A673 (cell line): ENCODE data around the gene TMEM144. TPM values are rescaled to one million over a fixed set of nuclear protein-coding genes. Genes with fewer than 3 reads are reported as not detected.

Source experiments
- BruUV-seq: library from RNA; stranded (reverse); fragments of 400-500 nt; replicated peaks from 2 replicates; lab custom pipeline; 2021; lab: Mats Ljungman, UMichigan
- CTCF ChIA-PET: fragments of 300-600 bp; sonication (Branson Sonifier 250); formaldehyde crosslinking; loops from one replicate; lab custom pipeline; 2022; ENCODE audit warnings: antibody characterized with exemption; lab: Charles Lee
- POLR2A ChIA-PET: fragments of 300-600 bp; sonication (Branson Sonifier 250); formaldehyde crosslinking; loops from one replicate; lab custom pipeline; 2022; ENCODE audit warnings: antibody characterized with exemption; ENCODE audit not compliant: low non-redundant PET; lab: Charles Lee
- DNase-seq: peaks from one replicate; pipeline ENCODE4 v3.0.0-alpha.2; 2015; ENCODE audit warnings: low spot score
- H3K27ac ChIP-seq: fragments of 200-600 bp; sonication (generic); 2 replicates; pipeline ENCODE4 v1.5.1; 2016; ENCODE audit warnings: mixed run types, low read depth, mild to moderate bottlenecking, mixed read lengths, antibody characterized with exemption, low read length; ENCODE audit not compliant: poor library complexity, severe bottlenecking
- H3K27me3 ChIP-seq: fragments of 200-600 bp; sonication (generic); replicated peaks from 2 replicates; pipeline ENCODE4 v1.6.1; 2017; ENCODE audit warnings: mixed run types, low read depth, mild to moderate bottlenecking, mixed read lengths, antibody characterized with exemption, low read length; ENCODE audit not compliant: insufficient read depth, poor library complexity
- H3K36me3 ChIP-seq: fragments of 200-600 bp; sonication (generic); 2 replicates; pipeline ENCODE4 v1.6.1; 2016; ENCODE audit warnings: mixed run types, mild to moderate bottlenecking, mixed read lengths, antibody characterized with exemption, low read length; ENCODE audit not compliant: insufficient read depth, poor library complexity, severe bottlenecking
- H3K4me1 ChIP-seq: fragments of 200-600 bp; sonication (generic); 2 replicates; pipeline ENCODE4 v1.6.1; 2017; ENCODE audit warnings: mixed run types, mild to moderate bottlenecking, mixed read lengths, antibody characterized with exemption, low read length; ENCODE audit not compliant: insufficient read depth, poor library complexity, severe bottlenecking
- H3K4me3 ChIP-seq: fragments of 200-600 bp; sonication (generic); 2 replicates; pipeline ENCODE4 v1.5.1; 2016; ENCODE audit warnings: low read depth, mixed run types, mild to moderate bottlenecking, mixed read lengths, low read length; ENCODE audit not compliant: poor library complexity, severe bottlenecking
- H3K9me3 ChIP-seq: fragments of 200-600 bp; sonication (generic); 2 replicates; pipeline ENCODE4 v1.6.1; 2016; ENCODE audit warnings: mixed run types, low read depth, mild to moderate bottlenecking, mixed read lengths, antibody characterized with exemption, low read length; ENCODE audit not compliant: poor library complexity, severe bottlenecking
- CTCF ChIP-seq: fragments of 300-800, 200-600 bp; sonication (generic); conservative IDR thresholded peaks from 2 replicates; pipeline ENCODE4 v1.5.1; 2017; ENCODE audit warnings: low read depth, mild to moderate bottlenecking, antibody characterized with exemption, low read length, moderate library complexity, mixed read lengths
- EZH2 ChIP-seq: fragments of 200-600 bp; sonication (generic); IDR thresholded peaks from 2 replicates; pipeline ENCODE4 v1.6.1; 2017; ENCODE audit warnings: borderline replicate concordance, low read depth, mild to moderate bottlenecking, mixed read lengths, antibody characterized with exemption, low read length; ENCODE audit not compliant: poor library complexity, severe bottlenecking
- intact Hi-C: fragments of 100-400 bp; cut with micrococcal nuclease; formaldehyde crosslinking; loops from one replicate; pipeline ENCODE4 v1.10.0; 2022; ENCODE audit not compliant: unreplicated experiment
- total RNA-seq: library from RNA; stranded (reverse); gene quantifications from 2 replicates; pipeline ENCODE4 v1.2.3, GENCODE V29; 2021

The TMEM144 gene
- total RNA-seq, 1 experiment from 2014 or later, result 4.0 TPM

GRCh38 chr4:158166701-158167100, 43.6 kb upstream of the TMEM144 start:
- POLR2A ChIA-PET, result no interaction called here
- intact Hi-C loops, result no loop called here
- no peak overlapping the region for H3K27ac ChIP-seq
- CTCF ChIA-PET, result no interaction called here
- no TSS peak for BruUV-seq
- no peak for TF ChIP-seq EZH2
- TF ChIP-seq CTCF, result no peak; the same call in 1 of the 2 replicates
- no peak overlapping the region for H3K4me3 ChIP-seq
- H3K36me3 ChIP-seq, result no peaks in the 10 kb centered on the region
- H3K4me1 ChIP-seq, result peaks cover 29% of the 10 kb centered on the region
- no peak for DNase-seq
- H3K27me3 ChIP-seq, result no peaks in the 10 kb centered on the region
- no peaks in the 10 kb centered on the region for H3K9me3 ChIP-seq

GRCh38 chr4:158168606-158169005, 41.7 kb upstream of the TMEM144 start:
- H3K4me3 ChIP-seq, result no peak overlapping the region
- POLR2A ChIA-PET, result no interaction called here

GRCh38 chr4:158169506-158169905, 40.8 kb upstream of the TMEM144 start:
- intact Hi-C loops, result no loop called here
- no peaks in the 10 kb centered on the region for H3K9me3 ChIP-seq
- no peaks in the 10 kb centered on the region for H3K36me3 ChIP-seq
- peak overlapping the region; percentile 71 for H3K27ac ChIP-seq
- no peak for DNase-seq
- POLR2A ChIA-PET, result interaction anchor here (0.6 kb wide), 2 partner anchors 163 to 579 kb away, joined by 3 to 4 read pairs; no protein-coding TSS in a partner anchor
- CTCF ChIA-PET, result no interaction called here
- BruUV-seq, result no TSS peak
- H3K4me1 ChIP-seq, result peaks cover 27% of the 10 kb centered on the region
- TF ChIP-seq CTCF (no peak), EZH2 (no peak)
- peak overlapping the region; percentile 29 for H3K4me3 ChIP-seq
- H3K27me3 ChIP-seq, result no peaks in the 10 kb centered on the region

More at GRCh38 chr4:158168606-158169005, 41.7 kb upstream of the TMEM144 start:
- BruUV-seq, result no TSS peak
- CTCF ChIA-PET, result no interaction called here
- Histone ChIP-seq H3K27me3 (no peaks in the 10 kb centered on the region), H3K9me3 (no peaks in the 10 kb centered on the region), H3K27ac (no peak overlapping the region), H3K36me3 (no peaks in the 10 kb centered on the region), H3K4me1 (peaks cover 29% of the 10 kb centered on the region)
- no peak for DNase-seq
- no peak for TF ChIP-seq EZH2
- TF ChIP-seq CTCF, result no peak
- intact Hi-C loops, result no loop called here
